GM12878 (cell line): Measurements from ENCODE around the gene RBPJ. TPM values are rescaled to one million over a fixed set of nuclear protein-coding genes. Genes with fewer than 3 reads are reported as not detected.

Experiments
- ATAC-seq: fragments of 200-7000 bp; cut with Tn5 transposase; 3 replicates; pipeline ENCODE4 v1.9.1; 2020; ENCODE audit warnings: mild to moderate bottlenecking, moderate library complexity
- BruUV-seq: library from RNA; stranded (reverse); fragments of 400-500 nt; replicated peaks from 2 replicates; lab custom pipeline; 2021; lab: Mats Ljungman, UMichigan
- CTCF ChIA-PET: fragments of 300-600 bp; sonication (Branson Sonifier 250); formaldehyde crosslinking; extraction: SDS; loops from one replicate; lab custom pipeline; 2021; ENCODE audit warnings: inconsistent platforms; lab: Yijun Ruan, JAX
- POLR2A ChIA-PET: fragments of 350-600 bp; formaldehyde crosslinking; extraction: SDS; loops from one replicate; lab custom pipeline; 2021; ENCODE audit warnings: inconsistent platforms; lab: Charles Lee
- RAD21 ChIA-PET: fragments of 300-600 bp; sonication (Branson Sonifier 250); formaldehyde crosslinking; loops from one replicate; lab custom pipeline; 2023; ENCODE audit warnings: antibody characterized with exemption; ENCODE audit not compliant: unreplicated experiment; lab: Charles Lee
- SMC1A ChIA-PET: fragments of 300-600 bp; sonication (Branson Sonifier 250); formaldehyde crosslinking; loops from one replicate; lab custom pipeline; 2023; ENCODE audit not compliant: unreplicated experiment, uncharacterized antibody; lab: Charles Lee
- DNase-seq: peaks from one replicate; pipeline ENCODE4 v3.0.0-alpha.2; 2011; ENCODE audit warnings: low read depth, low spot score
- FAIRE-seq: peaks from 3 replicates; lab custom pipeline; 2011; peaks lifted over from hg19 to GRCh38; lab: Jason Lieb, UNC
- H2AFZ ChIP-seq: 2 replicates; pipeline ENCODE4 v1.6.0; 2011; ENCODE audit warnings: low read depth, low read length, control low read depth; ENCODE audit not compliant: control insufficient read depth
- H3K27ac ChIP-seq: 2 replicates; pipeline ENCODE4 v1.5.1; 2011; ENCODE audit warnings: control low read depth; ENCODE audit not compliant: control insufficient read depth, insufficient read depth
- H3K27me3 ChIP-seq, 2 experiments: replicated peaks in 1 of 2; 2 replicates each; pipeline versions ENCODE4 v1.6.0 to v1.6.1; 2011; ENCODE audit warnings: low read length in 1 of 2; ENCODE audit not compliant: control insufficient read depth in 2 of 2, insufficient read depth in 2 of 2
- H3K36me3 ChIP-seq, 2 experiments: 2 replicates each; pipeline ENCODE4 v1.5.1; 2011; ENCODE audit warnings: low read length in 1 of 2; ENCODE audit not compliant: control insufficient read depth in 2 of 2, insufficient read depth in 2 of 2
- H3K4me1 ChIP-seq: 2 replicates; pipeline ENCODE4 v1.6.1; 2011; ENCODE audit warnings: mild to moderate bottlenecking, low read length, moderate library complexity, mixed read lengths; ENCODE audit not compliant: control insufficient read depth, insufficient read depth
- H3K4me2 ChIP-seq: 2 replicates; pipeline ENCODE4 v1.6.0; 2011; ENCODE audit warnings: control low read depth; ENCODE audit not compliant: control insufficient read depth, insufficient read depth
- H3K4me3 ChIP-seq: fragments of 200-600 bp; sonication (generic); 2 replicates; pipeline ENCODE4 v1.5.1; 2016
- H3K79me2 ChIP-seq: 2 replicates; pipeline ENCODE4 v1.6.0; 2011; ENCODE audit warnings: low read length; ENCODE audit not compliant: control insufficient read depth, insufficient read depth
- H3K9ac ChIP-seq: 2 replicates; pipeline ENCODE4 v1.8.0; 2011; ENCODE audit warnings: low read length, control low read depth, mixed read lengths; ENCODE audit not compliant: control insufficient read depth, insufficient read depth
- H3K9me3 ChIP-seq: replicated peaks from 3 replicates; pipeline ENCODE4 v1.5.1; 2011; ENCODE audit warnings: mild to moderate bottlenecking, low read length; ENCODE audit not compliant: control insufficient read depth, insufficient read depth
- H4K20me1 ChIP-seq: 2 replicates; pipeline ENCODE4 v1.6.0; 2011; ENCODE audit not compliant: control insufficient read depth, insufficient read depth
- ATF7 ChIP-seq: fragments of 450-650 bp; IDR thresholded peaks from 2 replicates; pipeline ENCODE4 v1.6.1; 2016; ENCODE audit warnings: low read depth, mild to moderate bottlenecking
- BACH1 ChIP-seq: fragments of 450-650 bp; IDR thresholded peaks from 2 replicates; pipeline ENCODE4 v1.6.1; 2017; ENCODE audit warnings: mild to moderate bottlenecking, borderline replicate concordance
- CBFB ChIP-seq: IDR thresholded peaks from 2 replicates; pipeline ENCODE4 v1.6.1; 2016; ENCODE audit warnings: antibody characterized with exemption, low read depth
- CHD2 ChIP-seq: IDR thresholded peaks from 2 replicates; pipeline ENCODE4 v1.6.1; 2011; ENCODE audit warnings: low read depth, low read length, improper control_type of control experiment, borderline replicate concordance
- HDGF ChIP-seq: fragments of 450-650 bp; IDR thresholded peaks from 2 replicates; pipeline ENCODE4 v1.6.1; 2016; ENCODE audit warnings: antibody characterized with exemption
- KAT2A ChIP-seq: conservative IDR thresholded peaks from 2 replicates; pipeline ENCODE4 v1.6.1; 2011; ENCODE audit warnings: low read depth, low read length; ENCODE audit not compliant: control insufficient read depth
- MTA3 ChIP-seq: IDR thresholded peaks from 2 replicates; pipeline ENCODE4 v1.6.1; 2012; ENCODE audit warnings: low read length, inconsistent platforms, borderline replicate concordance
- POLR2AphosphoS2 ChIP-seq: IDR thresholded peaks from 2 replicates; pipeline ENCODE4 v1.6.1; 2011; ENCODE audit warnings: low read depth, mild to moderate bottlenecking, low read length, improper control_type of control experiment, moderate library complexity
- RUNX3 ChIP-seq: IDR thresholded peaks from 2 replicates; pipeline ENCODE4 v1.6.1; 2012; ENCODE audit warnings: low read length, inconsistent platforms
- SMAD5 ChIP-seq: IDR thresholded peaks from 2 replicates; pipeline ENCODE4 v1.6.1; 2016; ENCODE audit warnings: antibody characterized with exemption, low read depth
- SREBF1 ChIP-seq: IDR thresholded peaks from 2 replicates; pipeline ENCODE4 v1.6.1; 2012; ENCODE audit warnings: mild to moderate bottlenecking, low read length
- STAT1 ChIP-seq: fragments of 450-650 bp; conservative IDR thresholded peaks from 2 replicates; pipeline ENCODE4 v1.6.1; 2014; ENCODE audit warnings: antibody characterized with exemption, mild to moderate bottlenecking
- ZNF217 ChIP-seq: fragments of 450-650 bp; IDR thresholded peaks from 2 replicates; pipeline ENCODE4 v1.6.1; 2017; ENCODE audit warnings: antibody characterized with exemption, mild to moderate bottlenecking
- ZNF24 ChIP-seq: fragments of 450-650 bp; IDR thresholded peaks from 2 replicates; pipeline ENCODE4 v1.6.1; 2017; ENCODE audit warnings: antibody characterized with exemption, mild to moderate bottlenecking
- ZNF622 ChIP-seq: fragments of 450-650 bp; IDR thresholded peaks from 2 replicates; pipeline ENCODE4 v1.6.1; 2017; ENCODE audit warnings: mild to moderate bottlenecking, inconsistent platforms
- ZSCAN29 ChIP-seq: fragments of 450-650 bp; IDR thresholded peaks from 2 replicates; pipeline ENCODE4 v1.6.1; 2017; ENCODE audit warnings: mild to moderate bottlenecking, moderate library complexity
- in situ Hi-C: fragments of 300-500 bp; cut with MboI; formaldehyde crosslinking; loops from 9 replicates; pipeline ENCODE4 v1.14.3; 2018; ENCODE audit warnings: mixed read lengths
- intact Hi-C: fragments of 100-400 bp; cut with micrococcal nuclease; formaldehyde crosslinking; loops from one replicate; pipeline ENCODE4 v1.14.2; 2022; ENCODE audit not compliant: unreplicated experiment
- polyA plus RNA-seq, 11 experiments: library from polyadenylated mRNA; depleted of rRNA in 4 of 11; unstranded in 6 of 11; stranded (reverse) in 5 of 11; fragments of >200 nt; fragmentation: Nextera tagmentation in 4 of 11; fragmentation: Illumina TruSeq in 1 of 11; extraction: Ambion mirVana in 4 of 11; extraction: Trizol in 1 of 11; gene quantifications; 1 replicate in 1 of 11; 2 replicates in 10 of 11; pipeline versions ENCODE4 v1.2.1 to v1.2.3, GENCODE V29; 2011 to 2016; ENCODE audit warnings: inconsistent platforms in 2 of 11, missing spikeins in 2 of 11, low read depth in 1 of 11
- total RNA-seq, 4 experiments: library from RNA; depleted of rRNA in 3 of 4; stranded (reverse); fragments of >200 nt in 3 of 4; fragmentation: Illumina TruSeq in 1 of 4; extraction: Trizol in 1 of 4; gene quantifications; 2 replicates each; pipeline versions ENCODE4 v1.2.1 to v1.2.3, GENCODE V29; 2013 to 2021
- TF ChIP-seq, protein P1 (sequence below): fragments of 450-650 bp; IDR thresholded peaks from 2 replicates; pipeline ENCODE4 v1.6.1; 2016; ENCODE audit warnings: mild to moderate bottlenecking, moderate library complexity, borderline replicate concordance

Gene RBPJ
- total and polyA plus RNA-seq, 10 of the 15 experiments (the other 5 are each of a cell fraction or from before 2014, with no cell fraction given), result 24.5 to 87.6 (median 41.6) TPM

DNA sequence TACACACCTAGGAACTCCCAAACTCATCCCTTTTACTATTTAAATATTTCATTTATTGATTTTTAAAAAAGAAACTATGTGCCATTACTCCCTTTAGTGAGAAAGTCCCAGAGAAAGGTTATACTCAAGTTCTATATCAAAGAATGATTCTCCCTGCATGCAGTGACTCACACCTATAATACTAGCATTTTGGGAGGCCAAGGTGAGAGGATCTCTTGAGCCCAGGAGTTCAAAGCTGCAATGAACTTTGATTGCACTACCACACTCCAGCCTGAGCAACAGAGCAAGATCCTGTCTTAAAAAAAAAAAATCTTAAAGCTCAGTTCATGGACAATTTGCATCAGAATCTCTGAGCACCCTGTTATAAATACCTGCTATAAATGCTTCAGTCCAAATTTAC is 9.2 kb upstream of the RBPJ start:
- TF ChIP-seq SMAD5 (no peak), POLR2AphosphoS2 (no peak), STAT1 (no peak), ZNF217 (no peak), KAT2A (no peak), HDGF (no peak), CBFB (no peak), ZNF622 (no peak), RUNX3 (no peak), ZSCAN29 (no peak), ZNF24 (no peak), ATF7 (no peak), SREBF1 (no peak), BACH1 (no peak), CHD2 (no peak), MTA3 (no peak)
- TF ChIP-seq, protein P1, sequence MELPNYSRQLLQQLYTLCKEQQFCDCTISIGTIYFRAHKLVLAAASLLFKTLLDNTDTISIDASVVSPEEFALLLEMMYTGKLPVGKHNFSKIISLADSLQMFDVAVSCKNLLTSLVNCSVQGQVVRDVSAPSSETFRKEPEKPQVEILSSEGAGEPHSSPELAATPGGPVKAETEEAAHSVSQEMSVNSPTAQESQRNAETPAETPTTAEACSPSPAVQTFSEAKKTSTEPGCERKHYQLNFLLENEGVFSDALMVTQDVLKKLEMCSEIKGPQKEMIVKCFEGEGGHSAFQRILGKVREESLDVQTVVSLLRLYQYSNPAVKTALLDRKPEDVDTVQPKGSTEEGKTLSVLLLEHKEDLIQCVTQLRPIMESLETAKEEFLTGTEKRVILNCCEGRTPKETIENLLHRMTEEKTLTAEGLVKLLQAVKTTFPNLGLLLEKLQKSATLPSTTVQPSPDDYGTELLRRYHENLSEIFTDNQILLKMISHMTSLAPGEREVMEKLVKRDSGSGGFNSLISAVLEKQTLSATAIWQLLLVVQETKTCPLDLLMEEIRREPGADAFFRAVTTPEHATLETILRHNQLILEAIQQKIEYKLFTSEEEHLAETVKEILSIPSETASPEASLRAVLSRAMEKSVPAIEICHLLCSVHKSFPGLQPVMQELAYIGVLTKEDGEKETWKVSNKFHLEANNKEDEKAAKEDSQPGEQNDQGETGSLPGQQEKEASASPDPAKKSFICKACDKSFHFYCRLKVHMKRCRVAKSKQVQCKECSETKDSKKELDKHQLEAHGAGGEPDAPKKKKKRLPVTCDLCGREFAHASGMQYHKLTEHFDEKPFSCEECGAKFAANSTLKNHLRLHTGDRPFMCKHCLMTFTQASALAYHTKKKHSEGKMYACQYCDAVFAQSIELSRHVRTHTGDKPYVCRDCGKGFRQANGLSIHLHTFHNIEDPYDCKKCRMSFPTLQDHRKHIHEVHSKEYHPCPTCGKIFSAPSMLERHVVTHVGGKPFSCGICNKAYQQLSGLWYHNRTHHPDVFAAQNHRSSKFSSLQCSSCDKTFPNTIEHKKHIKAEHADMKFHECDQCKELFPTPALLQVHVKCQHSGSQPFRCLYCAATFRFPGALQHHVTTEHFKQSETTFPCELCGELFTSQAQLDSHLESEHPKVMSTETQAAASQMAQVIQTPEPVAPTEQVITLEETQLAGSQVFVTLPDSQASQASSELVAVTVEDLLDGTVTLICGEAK, result no peak
- Histone ChIP-seq H3K4me1 (peaks cover 9% of the 10 kb centered on the region; the same call in 1 of the 2 replicates), H4K20me1 (no peaks in the 10 kb centered on the region), H3K4me2 (no peak overlapping the region), H3K4me3 (no peak overlapping the region), H3K27ac (no peak overlapping the region), H3K36me3 (no peaks in the 10 kb centered on the region), H2AFZ (peak overlapping the region; percentile 24; the same call in 1 of the 2 replicates), H3K9me3 (peaks cover 4% of the 10 kb centered on the region; the same call in 2 of the 3 replicates), H3K79me2 (no peaks in the 10 kb centered on the region), H3K27me3 (no peaks in the 10 kb centered on the region), H3K9ac (no peak overlapping the region)
- POLR2A ChIA-PET, result interaction anchor here (0.8 to 1.5 kb wide), 2 partner anchors 8 to 10 kb away, joined by 3 to 5 read pairs; no protein-coding TSS in a partner anchor
- BruUV-seq, result no TSS peak
- CTCF ChIA-PET, result interaction anchor here (2.8 kb wide), 1 partner anchor 19 kb away, joined by 12 read pairs; no protein-coding TSS in a partner anchor
- ATAC-seq, result peak; percentile 28
- FAIRE-seq, result no peak
- in situ Hi-C loops (no loop called here), intact Hi-C loops (no loop called here)
- RAD21 ChIA-PET, result interaction anchor here (1.2 to 1.6 kb wide), 4 partner anchors 9 to 229 kb away, joined by 3 to 4 read pairs (median 4); no protein-coding TSS in a partner anchor
- SMC1A ChIA-PET, result interaction anchor here (0.6 to 2.4 kb wide), 5 partner anchors 9 to 106 kb away, joined by 3 to 9 read pairs (median 4); no protein-coding TSS in a partner anchor
- no peak for DNase-seq
